Measurements from ENCODE around the gene MRGPRF. TPM values are rescaled to one million over a fixed set of nuclear protein-coding genes. Genes with fewer than 3 reads are reported as not detected.

The MRGPRF gene
- 0.07 to 0.10 TPM (median 0.08 TPM) in 4 of 5 replicates, not detected in the other for total RNA-seq (2022; extraction: Qiagen RNA extraction; ENCODE audit: low read depth)

GRCh38 chr11:69013009-69013951 is at the start of gene MRGPRF:
TSS of gene MRGPRF (minus strand) at chr11:69013246. CDS start at chr11:69009901, 3,345 bp downstream.

GRCh38 chr11:69048694-69049489 is 35.8 kb upstream of the MRGPRF start, which contains the start of gene TPCN2:
TSS of gene TPCN2 (plus strand) at chr11:69048932. CDS start at chr11:69048998, 66 bp downstream.

GRCh38 chr11:68980776-68981065 is 32.3 kb downstream of the MRGPRF start, which contains the start of gene MRGPRD:
TSS of gene MRGPRD (minus strand) at chr11:68980986. CDS start at chr11:68980986, 0 bp downstream.

Other genes starting within 250 kb of the MRGPRF start
- gene CPT1A, start 171.3 kb downstream of the MRGPRF start, total RNA-seq (2022; extraction: Qiagen RNA extraction; ENCODE audit: low read depth) = 25.8 to 30.6 TPM (median 29.6 TPM) in 5 replicates
- 115 to 143 TPM (median 137 TPM) in 5 replicates for gene MRPL21, start 109.4 kb downstream of the MRGPRF start, total RNA-seq (2022; extraction: Qiagen RNA extraction; ENCODE audit: low read depth)
- 13.4 to 16.0 TPM (median 14.6 TPM) in 5 replicates for gene IGHMBP2, start 109.4 kb downstream of the MRGPRF start, total RNA-seq (2022; extraction: Qiagen RNA extraction; ENCODE audit: low read depth)
- gene MRGPRD, start 32.3 kb downstream of the MRGPRF start, total RNA-seq (2022; extraction: Qiagen RNA extraction; ENCODE audit: low read depth) = not detected in 5 replicates
- gene TPCN2, start 35.7 kb upstream of the MRGPRF start, total RNA-seq (2022; extraction: Qiagen RNA extraction; ENCODE audit: low read depth) = 10.3 to 13.3 TPM (median 11.7 TPM) in 5 replicates
- 0.03 to 0.13 TPM (median 0.13 TPM) in 3 of 5 replicates, not detected in the others for gene SMIM38, start 142.7 kb upstream of the MRGPRF start, total RNA-seq (2022; extraction: Qiagen RNA extraction; ENCODE audit: low read depth)